Measurements from ENCODE around the gene DLST.

GRCh38 chr14:74841230-74842207 lies 40.2 kb upstream of the DLST start:
- TF ChIP-seq CTCF (conservative IDR thresholded peaks at IDR 0.05) (no peak), EZH2 (IDR thresholded peaks at IDR 0.05; ENCODE audit: low read depth) (no peak)
